K562 (cell line): ENCODE results near the gene PI4K2A.

Source experiments
- CREB1 ChIP-seq, 2 experiments: sonication (generic) in 1 of 2; formaldehyde crosslinking in 1 of 2; IDR thresholded peaks; 2 replicates each; pipeline versions ENCODE4 v1.6.1 to v1.8.0; 2012 to 2022; ENCODE audit warnings: inconsistent platforms in 1 of 2, mild to moderate bottlenecking in 1 of 2, missing genetic modification reagents in 1 of 2, moderate library complexity in 1 of 2
- ETV1 ChIP-seq: fragments of 450-650 bp; conservative IDR thresholded peaks from 2 replicates; pipeline ENCODE4 v1.6.1; 2016; ENCODE audit warnings: missing genetic modification characterization, control low read depth, low read depth, missing compliant biosample characterization
- EZH2 ChIP-seq: IDR thresholded peaks from 2 replicates; pipeline ENCODE4 v1.6.1; 2012; ENCODE audit warnings: low read depth, mild to moderate bottlenecking, inconsistent platforms, low read length, borderline replicate concordance
- GTF3C2 ChIP-seq: IDR thresholded peaks from 3 replicates; pipeline ENCODE4 v1.6.1; 2011; ENCODE audit warnings: borderline replicate concordance, mild to moderate bottlenecking, moderate library complexity; ENCODE audit not compliant: insufficient read length; ENCODE audit errors: extremely low read depth
- L3MBTL2 ChIP-seq: fragments of 450-650 bp; IDR thresholded peaks from 2 replicates; pipeline ENCODE4 v1.6.1; 2016; ENCODE audit warnings: mild to moderate bottlenecking, moderate library complexity
- NCOA2 ChIP-seq, 2 experiments: fragments of 450-650 bp; IDR thresholded peaks; 2 replicates each; pipeline ENCODE4 v1.6.1; 2018; ENCODE audit warnings: mild to moderate bottlenecking in 2 of 2, moderate library complexity in 1 of 2; ENCODE audit not compliant: partially characterized antibody in 2 of 2
- NCOA4 ChIP-seq: fragments of 450-650 bp; IDR thresholded peaks from 2 replicates; pipeline ENCODE4 v1.6.1; 2018; ENCODE audit warnings: mild to moderate bottlenecking; ENCODE audit not compliant: partially characterized antibody
- NR2F6 ChIP-seq: fragments of 450-650 bp; formaldehyde crosslinking; IDR thresholded peaks from 2 replicates; pipeline ENCODE4 v1.4.0; 2020; ENCODE audit warnings: mild to moderate bottlenecking
- POLR2AphosphoS5 ChIP-seq: IDR thresholded peaks from 2 replicates; pipeline ENCODE4 v1.6.1; 2011; ENCODE audit warnings: mild to moderate bottlenecking, low read depth, low read length, moderate library complexity; ENCODE audit not compliant: control insufficient read depth, insufficient read depth
- RBFOX2 ChIP-seq: fragments of 200-400 bp; formaldehyde crosslinking; IDR thresholded peaks from 2 replicates; pipeline ENCODE4 v1.6.1; 2017; ENCODE audit warnings: low read depth, mild to moderate bottlenecking, low read length, moderate library complexity
- SMARCC2 ChIP-seq: fragments of 450-650 bp; IDR thresholded peaks from 2 replicates; pipeline ENCODE4 v1.6.1; 2017; ENCODE audit warnings: antibody characterized with exemption, moderate library complexity, mild to moderate bottlenecking, low read depth
- TARDBP ChIP-seq: fragments of 450-650 bp; IDR thresholded peaks from 2 replicates; pipeline ENCODE4 v1.6.1; 2016
- TF ChIP-seq, protein P1 (sequence below), 3 experiments: IDR thresholded peaks in 2 of 3; conservative IDR thresholded peaks in 1 of 3; 2 replicates each; pipeline ENCODE4 v1.5.1; 2011 to 2012; ENCODE audit warnings: low read length in 3 of 3, mild to moderate bottlenecking in 3 of 3, control low read depth in 2 of 3, improper control_type of control experiment in 1 of 3, inconsistent platforms in 1 of 3, low read depth in 1 of 3, mixed read lengths in 1 of 3, moderate library complexity in 1 of 3; ENCODE audit not compliant: insufficient read depth in 2 of 3

DNA sequence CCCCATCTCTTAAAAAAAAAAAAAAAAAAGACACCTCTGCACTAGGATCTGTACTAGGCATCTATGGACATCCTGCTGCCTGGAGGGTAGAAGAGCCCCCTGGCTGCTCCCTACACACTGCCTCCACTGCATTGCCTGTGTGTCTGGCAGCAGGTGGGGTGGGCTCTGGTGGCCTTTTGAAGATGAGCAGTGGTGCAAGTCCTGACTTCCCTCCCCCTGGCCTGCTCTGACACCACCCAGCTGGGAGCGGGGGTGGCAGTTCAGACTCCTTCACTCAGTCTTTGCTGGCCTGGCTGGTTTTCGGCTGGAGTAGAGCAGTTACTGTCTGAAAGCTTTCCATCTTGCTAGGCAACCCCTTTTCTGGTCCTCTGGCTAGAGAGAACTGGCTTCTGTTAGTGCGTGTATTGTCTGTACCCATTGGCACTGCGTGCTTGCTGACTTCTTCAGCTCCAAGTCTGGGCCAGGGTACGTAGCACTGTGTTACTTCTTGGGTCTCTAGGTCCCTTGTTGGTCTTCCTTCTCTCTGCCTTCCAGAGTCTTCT is 33.3 kb upstream of the PI4K2A start:
- TF ChIP-seq RBFOX2: no peak
- no peak for TF ChIP-seq GTF3C2
- no peak for TF ChIP-seq NR2F6 (CRISPR knock-in tag)
- no peak for TF ChIP-seq POLR2AphosphoS5
- TF ChIP-seq CREB1 (IDR thresholded peaks at IDR 0.05): no peak
- TF ChIP-seq CREB1 (CRISPR knock-in tag; IDR thresholded peaks at IDR 0.05): no peak
- TF ChIP-seq, protein P1, sequence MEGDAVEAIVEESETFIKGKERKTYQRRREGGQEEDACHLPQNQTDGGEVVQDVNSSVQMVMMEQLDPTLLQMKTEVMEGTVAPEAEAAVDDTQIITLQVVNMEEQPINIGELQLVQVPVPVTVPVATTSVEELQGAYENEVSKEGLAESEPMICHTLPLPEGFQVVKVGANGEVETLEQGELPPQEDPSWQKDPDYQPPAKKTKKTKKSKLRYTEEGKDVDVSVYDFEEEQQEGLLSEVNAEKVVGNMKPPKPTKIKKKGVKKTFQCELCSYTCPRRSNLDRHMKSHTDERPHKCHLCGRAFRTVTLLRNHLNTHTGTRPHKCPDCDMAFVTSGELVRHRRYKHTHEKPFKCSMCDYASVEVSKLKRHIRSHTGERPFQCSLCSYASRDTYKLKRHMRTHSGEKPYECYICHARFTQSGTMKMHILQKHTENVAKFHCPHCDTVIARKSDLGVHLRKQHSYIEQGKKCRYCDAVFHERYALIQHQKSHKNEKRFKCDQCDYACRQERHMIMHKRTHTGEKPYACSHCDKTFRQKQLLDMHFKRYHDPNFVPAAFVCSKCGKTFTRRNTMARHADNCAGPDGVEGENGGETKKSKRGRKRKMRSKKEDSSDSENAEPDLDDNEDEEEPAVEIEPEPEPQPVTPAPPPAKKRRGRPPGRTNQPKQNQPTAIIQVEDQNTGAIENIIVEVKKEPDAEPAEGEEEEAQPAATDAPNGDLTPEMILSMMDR (IDR thresholded peaks at IDR 0.05 in 2 of 3, conservative IDR thresholded peaks at IDR 0.05 in 1 of 3; ENCODE audit: insufficient read depth in 2 of 3, low read depth in 1 of 3, low read length in 3 of 3): no peak
- TF ChIP-seq SMARCC2: no peak
- no peak for TF ChIP-seq NCOA4
- no peak for TF ChIP-seq EZH2
- TF ChIP-seq NCOA2 (IDR thresholded peaks at IDR 0.05; ENCODE audit: partially characterized antibody in 2 of 2): no peak
- TF ChIP-seq L3MBTL2: no peak
- no peak for TF ChIP-seq ETV1 (tag)
- TF ChIP-seq TARDBP: no peak
